Heart left ventricle (tissue), 16 donors: ENCODE measurements around the gene SUFU. TPM values are rescaled to one million over a fixed set of nuclear protein-coding genes. Genes with fewer than 3 reads are reported as not detected.

Source experiments
- ATAC-seq, 4 donors: fragments of 200-7000 bp; cut with Tn5 transposase; one replicate each; pipeline ENCODE4 v1.9.1; 2020 to 2022; ENCODE audit warnings: moderate library complexity in 4 of 4, mild to moderate bottlenecking in 3 of 4, moderate number of reproducible peaks in 1 of 4
- DNase-seq, 5 donors: peaks; one replicate each; pipeline ENCODE4 v3.0.0-alpha.2; 2020
- H3K27ac ChIP-seq, 12 donors: fragments of 200-600 bp; sonication (generic) in 4 of 12; one replicate each; pipeline versions ENCODE4 v1.5.0 to v1.8.0; 2016 to 2022; ENCODE audit warnings: mild to moderate bottlenecking in 2 of 12
- H3K27me3 ChIP-seq, 9 donors: fragments of 200-600 bp; sonication (generic) in 2 of 9; one replicate each; pipeline versions ENCODE4 v1.5.1 to v1.8.0; 2016 to 2022; ENCODE audit warnings: mild to moderate bottlenecking in 3 of 9
- H3K36me3 ChIP-seq, 9 donors: fragments of 200-600 bp; sonication (generic) in 2 of 9; one replicate each; pipeline versions ENCODE4 v1.5.0 to v1.8.0; 2018 to 2022; ENCODE audit warnings: mild to moderate bottlenecking in 2 of 9
- H3K4me1 ChIP-seq, 12 donors: fragments of 200-600 bp; sonication (generic) in 4 of 12; one replicate each; pipeline versions ENCODE4 v1.5.0 to v1.8.0; 2016 to 2022; ENCODE audit warnings: mild to moderate bottlenecking in 3 of 12
- H3K4me3 ChIP-seq, 12 donors: fragments of 200-600 bp; sonication (generic) in 4 of 12; one replicate each; pipeline versions ENCODE4 v1.5.0 to v1.8.0; 2017 to 2022; ENCODE audit warnings: mild to moderate bottlenecking in 9 of 12, moderate library complexity in 4 of 12
- H3K9me3 ChIP-seq, 12 donors: fragments of 200-600 bp; sonication (generic) in 4 of 12; one replicate each; pipeline versions ENCODE4 v1.5.0 to v1.8.0; 2016 to 2022; ENCODE audit warnings: mild to moderate bottlenecking in 1 of 12
- CTCF ChIP-seq, 12 donors: fragments of 200-600 bp; sonication (generic) in 4 of 12; IDR thresholded peaks; one replicate each; pipeline versions ENCODE4 v1.5.0 to v1.8.0; 2018 to 2022; ENCODE audit warnings: antibody characterized with exemption in 12 of 12, mild to moderate bottlenecking in 5 of 12
- POLR2A ChIP-seq, 2 donors: fragments of 450-650 bp; IDR thresholded peaks; one replicate each; pipeline ENCODE4 v1.6.1; 2017; ENCODE audit warnings: antibody characterized with exemption in 2 of 2, mild to moderate bottlenecking in 2 of 2, moderate library complexity in 2 of 2
- whole genome bisulfite sequencing, 4 donors: extraction: QIAGEN DNeasy Blood & Tissue Kit in 2 of 4; methylation state at CpG; one replicate each; pipeline versions ENCODE4 v1.1.5 to v1.1.7; 2013 to 2018; 5-methylcytosine and 5-hydroxymethylcytosine counted together
- intact Hi-C, 10 donors: fragments of 100-400 bp; cut with DNase I; formaldehyde crosslinking; loops; one replicate each; pipeline versions ENCODE4 v1.11.1 to v1.14.2; 2022
- polyA plus RNA-seq, 2 donors: library from polyadenylated mRNA; stranded (reverse); fragments of 200-250 nt; gene quantifications; one replicate each; pipeline ENCODE4 v1.2.3, GENCODE V29; 2013
- total RNA-seq, 9 donors: library from RNA; depleted of rRNA in 2 of 9; stranded (reverse); fragments of >200 nt in 2 of 9; fragmentation: NEBNext Ultra II Directional in 3 of 9; extraction: Animal tissue kit (Norgen Biotek cat#: 25700) in 3 of 9; gene quantifications; one replicate each; pipeline versions ENCODE4 v1.1.0 to v1.2.4, GENCODE V29; 2016 to 2023
- donor health status: ischemic (EF 13 %, LVEDD 7.1; RV severe dilation, severe dysfunction).
- donor health status: healthy with polysubstance abuse.
- donor health status: DM: no; HTN: yes; CAD: no.
- donor health status: DM: no; HTN: no; CAD: no.
- donor health status: ischemic (EF 25% LVEDD 6.9; RV normal size, moderate dysfunction).
- donor health status: ischemic (EF 25% LVEDD 5.7; RV mildly dilated, moderate dysfunction).
- donor health status: healthy.
- donor health status: DM: yes; HTN: yes; CAD: no.
- donor health status: ischemic (EF 35%, LVEDD 5.7; RV mildly dilated, moderate dysfunction).
- donor health status: nonischemic (EF 11% LVEDD 7.7; RV severe dilation, severe dysfunction).
- donor health status: DM: yes; HTN: yes; CAD: no.
- donor health status: PGD.
- donor health status: ischemic (EF 29% LVEDD 5.4; RV normal size, mild dysfunction).
- donor health status: nonischemic (EF 23%, LVEDD 6.1; RV moderate dilation, normal function).

SUFU gene
- total and polyA plus RNA-seq, 11 donors = 3.7 to 12.7 (median 7.5) TPM

DNA sequence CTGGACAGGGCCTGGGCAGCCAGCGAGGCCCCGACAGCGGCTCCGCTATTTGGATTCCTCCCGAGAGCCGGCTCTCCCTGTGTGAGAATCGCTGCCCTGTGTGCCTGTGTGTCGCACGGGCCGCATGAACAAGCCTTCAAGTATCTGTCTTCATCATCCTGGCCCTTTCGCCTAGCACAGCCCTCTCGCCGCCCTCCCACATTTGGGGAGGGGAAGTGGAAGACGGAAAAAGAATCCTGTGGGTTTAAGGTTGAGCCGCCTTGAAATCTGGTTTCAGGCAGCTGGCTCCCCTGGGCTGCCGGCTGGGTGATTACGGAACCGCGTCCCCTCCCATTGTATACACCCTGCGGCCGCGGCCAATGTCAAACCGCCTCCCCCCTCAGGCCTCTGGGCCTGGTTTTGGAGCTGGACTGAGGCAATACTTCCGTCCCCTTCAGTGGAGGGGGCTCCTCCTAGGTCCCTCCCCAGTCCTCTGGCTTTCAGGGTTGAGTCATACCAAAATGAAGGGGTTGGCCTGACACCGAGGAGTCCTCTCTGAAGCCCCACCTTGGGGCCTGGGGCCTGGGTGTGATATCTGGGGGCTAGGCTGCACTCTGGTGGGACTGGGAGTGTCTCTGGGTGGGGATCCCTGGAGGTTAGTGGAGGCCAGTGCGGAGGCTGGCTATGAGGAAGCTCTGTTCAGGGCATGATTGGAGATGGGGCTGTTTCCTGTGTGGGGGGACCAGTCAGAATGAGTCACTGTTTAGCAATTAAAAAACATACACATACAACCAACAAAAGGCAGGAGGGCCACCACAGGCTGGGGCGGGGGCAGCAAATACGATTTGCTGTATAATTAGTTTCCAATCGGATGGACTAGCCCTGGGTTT lies 142.2 kb downstream of the SUFU start:
- peak; percentile 50 to 72 (median 60) for ATAC-seq
- peak overlapping the region; percentile 68 to 97 (median 86) for H3K4me3 ChIP-seq
- no peaks in the 10 kb centered on the region for H3K9me3 ChIP-seq
- 0 to 2% (median 1%) methylated on average over 22 to 29 of the region's 29 CpGs for WGBS, 4 donors
- TF ChIP-seq POLR2A (IDR thresholded peaks at IDR 0.05) (peak in 1 of 2 donors; percentile 43), CTCF (IDR thresholded peaks at IDR 0.05) (no peak)
- intact Hi-C loops = loop anchor here in 6 of 10 donors (1.0 to 10.0 kb wide), 10 partner anchors 10 to 141 kb away; partner anchors contain the start of genes ARL3 (in 3 of the 6), SFXN2 (in 3 of the 6), ACTR1A (in 2 of the 6) and SUFU (in 2 of the 6)
- DNase-seq = peak; percentile 90 to 95 (median 94)
- H3K4me1 ChIP-seq = peaks cover 34 to 60% (median 49%) of the 10 kb centered on the region in 12 donors
- H3K27ac ChIP-seq = peak overlapping the region; percentile 93 to 100 (median 98)
- H3K27me3 ChIP-seq = no peaks in the 10 kb centered on the region
- peaks cover 0 to 8% (median 0%) of the 10 kb centered on the region in 9 donors for H3K36me3 ChIP-seq

DNA sequence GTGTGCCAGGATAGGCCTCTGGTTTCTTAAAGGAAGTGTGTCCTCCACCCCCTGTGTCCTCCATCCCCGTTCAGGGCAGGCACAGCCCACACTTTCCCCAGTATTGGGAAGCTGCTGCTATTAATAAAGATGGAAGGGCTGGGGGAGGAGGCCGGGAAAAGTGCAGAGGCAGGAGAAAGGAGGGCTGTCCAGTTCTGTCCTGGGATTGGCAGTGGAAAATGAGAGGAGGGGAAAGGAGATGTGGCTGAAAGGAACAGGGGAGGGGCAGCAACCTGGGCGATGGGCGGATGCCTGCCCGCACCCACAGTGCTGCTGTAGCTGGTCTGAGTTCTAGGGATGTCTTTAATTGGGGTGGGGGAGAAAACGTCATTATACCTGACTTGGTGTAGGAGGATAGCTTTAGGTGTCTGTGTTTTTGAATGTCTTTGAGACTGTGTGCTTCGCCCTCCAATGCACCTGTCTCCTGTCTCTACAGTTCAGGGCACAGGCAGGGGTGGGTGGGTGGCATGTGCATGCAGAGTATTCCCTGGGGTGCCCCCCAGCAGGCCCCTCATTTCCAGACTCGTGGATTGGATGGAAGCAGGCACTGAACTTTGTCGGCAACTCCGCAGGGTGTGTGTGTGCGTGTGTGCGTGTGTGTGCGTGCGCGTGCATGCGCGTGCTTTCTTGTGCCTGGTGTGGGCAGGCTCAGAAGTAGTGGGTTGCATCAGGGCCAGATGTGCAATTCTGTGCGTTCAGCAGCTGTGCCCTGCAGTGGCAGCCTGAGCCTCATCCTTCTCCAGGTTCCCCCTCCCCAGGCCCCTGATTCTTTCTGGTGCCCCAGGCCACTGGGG lies 143.1 kb downstream of the SUFU start:
- peak; percentile 47 to 76 (median 66) for DNase-seq
- TF ChIP-seq CTCF (IDR thresholded peaks at IDR 0.05) = no peak
- peak in 1 of 2 donors; percentile 57 for TF ChIP-seq POLR2A (IDR thresholded peaks at IDR 0.05)

GRCh38 chr10:102647443-102648268 lies 143.9 kb downstream of the SUFU start:
- H3K27ac ChIP-seq = peak overlapping the region in 11 of 12 donors; percentile 72 to 100 (median 99)
- intact Hi-C loops = loop anchor here in 6 of 10 donors (2.0 to 10.0 kb wide), 7 partner anchors 27 to 143 kb away; partner anchors contain the start of genes ARL3 (in 3 of the 6), SFXN2 (in 3 of the 6), ACTR1A (in 2 of the 6) and SUFU (in 2 of the 6)
- peaks cover 38 to 72% (median 60%) of the 10 kb centered on the region in 12 donors for H3K4me1 ChIP-seq
- ATAC-seq (no peak), DNase-seq (peak in 1 of 5 donors; percentile 33)
- no peak for TF ChIP-seq CTCF (IDR thresholded peaks at IDR 0.05)
- TF ChIP-seq POLR2A (IDR thresholded peaks at IDR 0.05) = no peak
- WGBS, 4 donors = 28 to 42% (median 37%) methylated on average over 5 to 7 of the region's 7 CpGs
- peaks cover 0 to 18% (median 12%) of the 10 kb centered on the region in 9 donors for H3K36me3 ChIP-seq
- H3K4me3 ChIP-seq = peak overlapping the region; percentile 1 to 97 (median 86)
- H3K9me3 ChIP-seq = no peaks in the 10 kb centered on the region
- H3K27me3 ChIP-seq = no peaks in the 10 kb centered on the region

More for the DNA sequence above, 143.1 kb downstream of the SUFU start:
- intact Hi-C loops = loop anchor here in 6 of 10 donors (1.0 to 10.0 kb wide), 8 partner anchors 9 to 142 kb away; partner anchors contain the start of genes ARL3 (in 3 of the 6), SFXN2 (in 3 of the 6), ACTR1A (in 2 of the 6) and SUFU (in 2 of the 6)
- WGBS, 4 donors = 11 to 35% (median 22%) methylated on average over 10 to 18 of the region's 18 CpGs
- Histone ChIP-seq H3K9me3 (no peaks in the 10 kb centered on the region), H3K36me3 (peaks cover 0 to 16% (median 8%) of the 10 kb centered on the region in 9 donors), H3K27me3 (no peaks in the 10 kb centered on the region), H3K4me3 (peak overlapping the region; percentile 1 to 97 (median 86)), H3K27ac (peak overlapping the region; percentile 93 to 100 (median 98)), H3K4me1 (peaks cover 38 to 64% (median 54%) of the 10 kb centered on the region in 12 donors)
- peak; percentile 10 to 24 (median 16) for ATAC-seq
